PC-9 (cell line): ENCODE data around the gene PTRH2.
"Not testable (repeated sequence)": the region's sequence is repeated elsewhere in the genome, so short reads cannot be mapped to it uniquely, and the experiment has no call there.

Source experiments
- EZH2 ChIP-seq: fragments of 200-600 bp; sonication (generic); IDR thresholded peaks from 2 replicates; pipeline ENCODE4 v1.8.0; 2017; ENCODE audit warnings: antibody characterized with exemption, low read depth
- TF ChIP-seq, protein P1 (sequence below): fragments of 200-600 bp; sonication (generic); conservative IDR thresholded peaks from 2 replicates; pipeline ENCODE4 v1.6.1; 2017; ENCODE audit warnings: mixed run types, antibody characterized with exemption, mild to moderate bottlenecking, moderate library complexity

DNA sequence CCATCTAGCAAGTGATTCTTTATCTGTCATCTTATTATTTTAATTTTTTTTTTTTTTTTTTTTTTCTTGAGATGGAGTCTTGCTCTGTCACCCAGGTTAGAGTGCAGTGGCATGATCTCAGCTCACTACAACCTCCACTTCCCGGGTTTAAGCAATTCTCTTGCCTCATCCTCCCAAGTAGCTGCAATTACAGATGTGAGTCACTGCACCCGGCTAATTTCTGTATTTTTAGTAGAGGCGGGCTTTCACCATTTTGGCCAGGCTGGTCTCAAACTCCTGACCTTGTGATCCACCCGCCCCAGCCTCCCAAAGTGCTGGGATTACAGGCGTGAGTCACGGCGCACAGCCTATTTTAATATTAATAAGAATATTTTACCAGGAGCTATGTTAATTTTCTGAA, 50.6 kb downstream of the PTRH2 start:
- TF ChIP-seq, protein P1, sequence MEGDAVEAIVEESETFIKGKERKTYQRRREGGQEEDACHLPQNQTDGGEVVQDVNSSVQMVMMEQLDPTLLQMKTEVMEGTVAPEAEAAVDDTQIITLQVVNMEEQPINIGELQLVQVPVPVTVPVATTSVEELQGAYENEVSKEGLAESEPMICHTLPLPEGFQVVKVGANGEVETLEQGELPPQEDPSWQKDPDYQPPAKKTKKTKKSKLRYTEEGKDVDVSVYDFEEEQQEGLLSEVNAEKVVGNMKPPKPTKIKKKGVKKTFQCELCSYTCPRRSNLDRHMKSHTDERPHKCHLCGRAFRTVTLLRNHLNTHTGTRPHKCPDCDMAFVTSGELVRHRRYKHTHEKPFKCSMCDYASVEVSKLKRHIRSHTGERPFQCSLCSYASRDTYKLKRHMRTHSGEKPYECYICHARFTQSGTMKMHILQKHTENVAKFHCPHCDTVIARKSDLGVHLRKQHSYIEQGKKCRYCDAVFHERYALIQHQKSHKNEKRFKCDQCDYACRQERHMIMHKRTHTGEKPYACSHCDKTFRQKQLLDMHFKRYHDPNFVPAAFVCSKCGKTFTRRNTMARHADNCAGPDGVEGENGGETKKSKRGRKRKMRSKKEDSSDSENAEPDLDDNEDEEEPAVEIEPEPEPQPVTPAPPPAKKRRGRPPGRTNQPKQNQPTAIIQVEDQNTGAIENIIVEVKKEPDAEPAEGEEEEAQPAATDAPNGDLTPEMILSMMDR = not testable (repeated sequence)
- not testable (repeated sequence) for TF ChIP-seq EZH2
